ENCODE data around the gene TAOK1. TPM values are rescaled to one million over a fixed set of nuclear protein-coding genes. Genes with fewer than 3 reads are reported as not detected.

Gene TAOK1
- total and polyA plus RNA-seq, 2 of the 13 experiments (the other 11 are each of a cell fraction or from before 2014, with no cell fraction given): 14.1 to 23.0 TPM

DNA sequence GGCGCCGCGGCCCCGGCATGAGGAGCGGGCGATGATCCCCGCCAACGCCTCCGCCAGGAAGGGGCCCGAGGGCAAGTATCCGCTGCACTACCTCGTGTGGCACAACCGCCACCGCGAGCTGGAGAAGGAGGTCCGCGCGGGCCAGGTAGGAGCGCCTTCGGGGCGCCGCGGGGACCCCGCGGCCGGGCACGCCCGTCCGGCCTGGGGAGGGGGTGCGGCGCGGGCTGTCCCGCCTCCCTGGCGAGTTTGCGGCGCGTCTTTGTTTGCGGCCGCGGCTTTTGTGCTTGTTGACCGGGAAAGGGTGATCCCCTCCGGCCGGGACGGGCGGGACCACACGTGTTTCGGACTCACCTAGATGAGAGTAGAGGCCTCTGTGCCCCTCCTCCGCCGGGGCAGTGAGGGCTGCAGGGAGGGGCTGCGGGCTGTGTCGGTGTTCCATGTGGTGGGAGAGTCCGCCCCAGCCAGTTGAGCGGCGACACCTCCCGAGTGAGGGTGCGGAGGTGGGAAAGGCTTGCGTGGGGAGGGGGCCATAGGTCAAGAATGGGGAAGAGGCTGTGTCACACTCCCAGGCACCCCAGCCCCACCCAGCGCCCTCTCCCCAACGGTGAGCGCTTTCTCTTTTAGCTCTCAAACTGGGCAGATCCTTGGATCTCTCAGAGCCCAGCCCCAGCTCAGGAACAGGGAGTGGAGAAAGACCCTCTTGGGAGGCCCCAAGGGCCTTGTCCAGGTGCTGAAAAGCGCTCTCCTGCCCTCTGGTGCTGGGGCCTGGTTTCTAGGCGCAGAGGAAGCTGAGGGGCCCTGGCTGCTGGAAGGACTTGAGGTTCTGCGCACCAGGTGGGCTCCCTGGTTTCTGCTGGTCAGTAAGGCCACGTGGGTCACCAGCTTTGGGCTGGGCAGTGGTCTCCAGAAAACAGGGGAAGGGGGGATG is 203.7 kb downstream of the TAOK1 start (continued):
- TF ChIP-seq ZNF274 (CRISPR knock-in tag; IDR thresholded peaks at IDR 0.05): 0 out of 2 replicates have a peak, but pooled peaks have one; percentile 55
- no peak for TF ChIP-seq TMF1 (CRISPR knock-in tag; IDR thresholded peaks at IDR 0.05; ENCODE audit: low read depth)
- TF ChIP-seq, protein P1, sequence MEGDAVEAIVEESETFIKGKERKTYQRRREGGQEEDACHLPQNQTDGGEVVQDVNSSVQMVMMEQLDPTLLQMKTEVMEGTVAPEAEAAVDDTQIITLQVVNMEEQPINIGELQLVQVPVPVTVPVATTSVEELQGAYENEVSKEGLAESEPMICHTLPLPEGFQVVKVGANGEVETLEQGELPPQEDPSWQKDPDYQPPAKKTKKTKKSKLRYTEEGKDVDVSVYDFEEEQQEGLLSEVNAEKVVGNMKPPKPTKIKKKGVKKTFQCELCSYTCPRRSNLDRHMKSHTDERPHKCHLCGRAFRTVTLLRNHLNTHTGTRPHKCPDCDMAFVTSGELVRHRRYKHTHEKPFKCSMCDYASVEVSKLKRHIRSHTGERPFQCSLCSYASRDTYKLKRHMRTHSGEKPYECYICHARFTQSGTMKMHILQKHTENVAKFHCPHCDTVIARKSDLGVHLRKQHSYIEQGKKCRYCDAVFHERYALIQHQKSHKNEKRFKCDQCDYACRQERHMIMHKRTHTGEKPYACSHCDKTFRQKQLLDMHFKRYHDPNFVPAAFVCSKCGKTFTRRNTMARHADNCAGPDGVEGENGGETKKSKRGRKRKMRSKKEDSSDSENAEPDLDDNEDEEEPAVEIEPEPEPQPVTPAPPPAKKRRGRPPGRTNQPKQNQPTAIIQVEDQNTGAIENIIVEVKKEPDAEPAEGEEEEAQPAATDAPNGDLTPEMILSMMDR (CRISPR knock-in tag; IDR thresholded peaks at IDR 0.05): peak; percentile 74
- TF ChIP-seq NFE2 (CRISPR knock-in tag; IDR thresholded peaks at IDR 0.05): peak; percentile 55; the same call in 1 of the 2 replicates
- TF ChIP-seq RXRA (CRISPR knock-in tag; IDR thresholded peaks at IDR 0.05): 0 out of 2 replicates have a peak, but pooled peaks have one; percentile 44
- TF ChIP-seq SMAD3 (CRISPR knock-in tag; IDR thresholded peaks at IDR 0.05): no peak
- TF ChIP-seq HNRNPL (IDR thresholded peaks at IDR 0.05; ENCODE audit: low read depth, low read length): 0 out of 2 replicates have a peak, but pooled peaks have one; percentile 40
- TF ChIP-seq MIER2 (CRISPR knock-in tag; IDR thresholded peaks at IDR 0.05): peak; percentile 96
- TF ChIP-seq CEBPG (CRISPR knock-in tag; IDR thresholded peaks at IDR 0.05): no peak
- TF ChIP-seq NR2F6 (IDR thresholded peaks at IDR 0.05): no peak
- TF ChIP-seq NR2F6 (CRISPR knock-in tag; IDR thresholded peaks at IDR 0.05): peak; percentile 35; the same call in 1 of the 2 replicates
- peak; percentile 37; the same call in 1 of the 2 replicates for TF ChIP-seq ZNF263 (CRISPR knock-in tag; IDR thresholded peaks at IDR 0.05)
- TF ChIP-seq MIXL1 (CRISPR knock-in tag; IDR thresholded peaks at IDR 0.05): no peak
- peak; percentile 38; the same call in 1 of the 2 replicates for TF ChIP-seq ZNF331 (CRISPR knock-in tag; IDR thresholded peaks at IDR 0.05)
- TF ChIP-seq ZNF3 (CRISPR knock-in tag; IDR thresholded peaks at IDR 0.05): peak; percentile 84; the same call in 1 of the 2 replicates
- 0 out of 2 replicates have a peak, but pooled peaks have one; percentile 24 for TF ChIP-seq MAZ (IDR thresholded peaks at IDR 0.05; ENCODE audit: borderline replicate concordance, low read depth, low read length)
- no peak for TF ChIP-seq MAZ (CRISPR knock-in tag; IDR thresholded peaks at IDR 0.05; ENCODE audit: low read depth)
- no peak for TF ChIP-seq SKI (IDR thresholded peaks at IDR 0.05; ENCODE audit: partially characterized antibody)
- TF ChIP-seq SIX4 (CRISPR knock-in tag; IDR thresholded peaks at IDR 0.05): no peak
- TF ChIP-seq CBFB (CRISPR knock-in tag; IDR thresholded peaks at IDR 0.05): no peak
- TF ChIP-seq RAD21 (CRISPR knock-in tag; IDR thresholded peaks at IDR 0.05): peak; percentile 51; the same call in 1 of the 2 replicates
- peak; percentile 57; the same call in 1 of the 2 replicates for TF ChIP-seq FOXC1 (CRISPR knock-in tag; IDR thresholded peaks at IDR 0.05; ENCODE audit: borderline replicate concordance)
- TF ChIP-seq REST (IDR thresholded peaks at IDR 0.05; ENCODE audit: borderline replicate concordance in 1 of 2, low read depth in 1 of 2, low read length in 2 of 2): peak; percentile 74 to 95
- peak; percentile 42; the same call in 1 of the 2 replicates for TF ChIP-seq FOXK1 (CRISPR knock-in tag; IDR thresholded peaks at IDR 0.05; ENCODE audit: borderline replicate concordance, low read depth)
- peak; percentile 31; the same call in 1 of the 2 replicates for TF ChIP-seq ZNF44 (CRISPR knock-in tag; IDR thresholded peaks at IDR 0.05)

Measured in HepG2 (cell line).